GM23338 (cell line): ENCODE measurements around the gene MKLN1. TPM values are rescaled to one million over a fixed set of nuclear protein-coding genes. Genes with fewer than 3 reads are reported as not detected.

Experiments used
- ATAC-seq: fragments of 200-7000 bp; cut with Tn5 transposase; 3 replicates; pipeline ENCODE4 v1.9.1; 2020
- DNase-seq: peaks from one replicate; pipeline ENCODE4 v3.0.0-alpha.2; 2015; ENCODE audit warnings: low spot score
- H2AFZ ChIP-seq: fragments of 200-600 bp; sonication (generic); 2 replicates; pipeline ENCODE4 v1.8.0; 2016; ENCODE audit warnings: antibody characterized with exemption, mild to moderate bottlenecking, moderate library complexity
- H3F3A ChIP-seq: fragments of 200-600 bp; sonication (generic); replicated peaks from 2 replicates; pipeline ENCODE4 v1.8.0; 2017; ENCODE audit warnings: antibody characterized with exemption, mixed run types, low read depth
- H3K27ac ChIP-seq: fragments of 200-600 bp; sonication (generic); 2 replicates; pipeline ENCODE4 v1.6.1; 2016; ENCODE audit warnings: low read depth
- H3K27me3 ChIP-seq: fragments of 200-600 bp; sonication (generic); 2 replicates; pipeline ENCODE4 v1.8.0; 2016; ENCODE audit warnings: mild to moderate bottlenecking, mixed run types, moderate library complexity; ENCODE audit not compliant: insufficient read depth
- H3K36me3 ChIP-seq: fragments of 200-600 bp; sonication (generic); 2 replicates; pipeline ENCODE4 v1.8.0; 2016; ENCODE audit warnings: mild to moderate bottlenecking; ENCODE audit not compliant: insufficient read depth
- H3K4me1 ChIP-seq: fragments of 200-600 bp; sonication (generic); 2 replicates; pipeline ENCODE4 v1.8.0; 2016; ENCODE audit warnings: mild to moderate bottlenecking, moderate library complexity; ENCODE audit not compliant: insufficient read depth
- H3K4me2 ChIP-seq: fragments of 200-600 bp; sonication (generic); 2 replicates; pipeline ENCODE4 v1.7.1; 2017; ENCODE audit warnings: mixed run types
- H3K4me3 ChIP-seq: fragments of 200-600 bp; sonication (generic); 2 replicates; pipeline ENCODE4 v1.6.1; 2016; ENCODE audit warnings: mixed run types
- H3K79me2 ChIP-seq: fragments of 200-600 bp; sonication (generic); replicated peaks from 2 replicates; pipeline ENCODE4 v1.8.0; 2017; ENCODE audit warnings: mild to moderate bottlenecking; ENCODE audit not compliant: insufficient read depth
- H3K9me2 ChIP-seq: fragments of 200-600 bp; sonication (generic); 2 replicates; pipeline ENCODE4 v1.8.0; 2017; ENCODE audit not compliant: insufficient read depth
- H4K20me1 ChIP-seq: fragments of 200-600 bp; sonication (generic); replicated peaks from 2 replicates; pipeline ENCODE4 v1.8.0; 2017; ENCODE audit warnings: mild to moderate bottlenecking; ENCODE audit not compliant: insufficient read depth
- H3K27ac Mint-ChIP-seq: 2 replicates; pipeline ENCODE4 v1.8.0; 2020; ENCODE audit warnings: inconsistent platforms, mild to moderate bottlenecking, moderate library complexity, mixed read lengths
- H3K27me3 Mint-ChIP-seq: 3 replicates; pipeline ENCODE4 v1.8.0; 2022; ENCODE audit warnings: low read depth, mild to moderate bottlenecking, moderate library complexity, mixed read lengths, inconsistent platforms; ENCODE audit not compliant: insufficient read depth, poor library complexity
- H3K36me3 Mint-ChIP-seq: 3 replicates; pipeline ENCODE4 v1.8.0; 2021; ENCODE audit warnings: low read depth, mild to moderate bottlenecking, inconsistent platforms, moderate library complexity, mixed read lengths
- H3K4me1 Mint-ChIP-seq: 3 replicates; pipeline ENCODE4 v1.8.0; 2020; ENCODE audit warnings: mild to moderate bottlenecking, inconsistent platforms, mixed read lengths
- H3K4me3 Mint-ChIP-seq: 3 replicates; pipeline ENCODE4 v1.8.0; 2021; ENCODE audit warnings: moderate library complexity, mild to moderate bottlenecking, inconsistent platforms, mixed read lengths
- H3K9me3 Mint-ChIP-seq: 3 replicates; pipeline ENCODE4 v1.8.0; 2020; ENCODE audit warnings: moderate library complexity, mild to moderate bottlenecking, inconsistent platforms, mixed read lengths
- CREB1 ChIP-seq: fragments of 250-450 bp; sonication (Bioruptor Pico); IDR thresholded peaks from 2 replicates; pipeline ENCODE4 v1.5.0; 2020; ENCODE audit warnings: low read depth, mild to moderate bottlenecking, moderate library complexity
- ETS1 ChIP-seq: IDR thresholded peaks from 2 replicates; pipeline ENCODE4 v1.6.1; 2016; ENCODE audit warnings: antibody characterized with exemption
- EZH2 ChIP-seq: fragments of 200-600 bp; sonication (generic); IDR thresholded peaks from one replicate; pipeline ENCODE4 v1.8.0; 2017; ENCODE audit warnings: antibody characterized with exemption, mild to moderate bottlenecking, low read depth; ENCODE audit not compliant: unreplicated experiment
- EZH2phosphoT487 ChIP-seq: fragments of 200-600 bp; sonication (generic); IDR thresholded peaks from one replicate; pipeline ENCODE4 v1.8.1; 2018; ENCODE audit warnings: antibody characterized with exemption; ENCODE audit not compliant: unreplicated experiment
- JUNB ChIP-seq: IDR thresholded peaks from one replicate; pipeline ENCODE4 v1.6.1; 2016; ENCODE audit warnings: antibody characterized with exemption; ENCODE audit not compliant: unreplicated experiment
- NANOG ChIP-seq: IDR thresholded peaks from 2 replicates; pipeline ENCODE4 v1.6.1; 2016; ENCODE audit warnings: antibody characterized with exemption, borderline replicate concordance
- POLR2AphosphoS5 ChIP-seq: IDR thresholded peaks from 2 replicates; pipeline ENCODE4 v1.6.1; 2016; ENCODE audit warnings: antibody characterized with exemption, low read depth
- REST ChIP-seq: IDR thresholded peaks from one replicate; pipeline ENCODE4 v1.6.1; 2018; ENCODE audit warnings: antibody characterized with exemption; ENCODE audit not compliant: unreplicated experiment
- STAT1 ChIP-seq: IDR thresholded peaks from one replicate; pipeline ENCODE4 v1.6.1; 2016; ENCODE audit warnings: antibody characterized with exemption; ENCODE audit not compliant: unreplicated experiment
- ZNF114 ChIP-seq: fragments of 250-450 bp; sonication (Bioruptor Pico); IDR thresholded peaks from 2 replicates; pipeline ENCODE4 v1.5.0; 2020; ENCODE audit warnings: mild to moderate bottlenecking, moderate library complexity
- ZNF331 ChIP-seq: fragments of 250-450 bp; sonication (Bioruptor Pico); IDR thresholded peaks from 2 replicates; pipeline ENCODE4 v1.5.0; 2020; ENCODE audit warnings: low read depth, mild to moderate bottlenecking, moderate library complexity
- polyA plus RNA-seq: library from polyadenylated mRNA; unstranded; fragments of >200 nt; fragmentation: Nextera tagmentation; extraction: Ambion mirVana; gene quantifications from 2 replicates; pipeline ENCODE4 v1.2.1, GENCODE V29; 2016
- total RNA-seq: library from RNA; depleted of rRNA; stranded (reverse); fragments of >200 nt; shearing (Covaris generic); gene quantifications from 2 replicates; pipeline ENCODE4 v1.2.3, GENCODE V29; 2014
- TF ChIP-seq, protein P1 (sequence below): fragments of 250-450 bp; sonication (Bioruptor Pico); IDR thresholded peaks from 2 replicates; pipeline ENCODE4 v1.5.0; 2020; ENCODE audit warnings: mild to moderate bottlenecking, moderate library complexity
- TF ChIP-seq, protein P2 (sequence below), 2 experiments: fragments of 200-600 bp in 1 of 2; sonication (generic) in 1 of 2; conservative IDR thresholded peaks; 2 replicates each; pipeline versions ENCODE4 v1.5.1 to v1.6.1; 2016 to 2017; ENCODE audit warnings: antibody characterized with exemption in 2 of 2, low read depth in 2 of 2, mild to moderate bottlenecking in 2 of 2, moderate library complexity in 1 of 2

The MKLN1 gene
- total and polyA plus RNA-seq, 2 experiments from 2014 or later = 25.3 to 46.5 TPM

GRCh38 chr7:131299074-131299473, 28.6 kb upstream of the MKLN1 start:
- Histone ChIP-seq H4K20me1 (no peaks in the 10 kb centered on the region), H3F3A (no peaks in the 10 kb centered on the region), H3K27me3 (no peaks in the 10 kb centered on the region), H2AFZ (no peak overlapping the region), H3K79me2 (no peaks in the 10 kb centered on the region), H3K4me3 (no peak overlapping the region), H3K36me3 (no peaks in the 10 kb centered on the region), H3K27ac (no peak overlapping the region), H3K9me2 (no peaks in the 10 kb centered on the region), H3K4me2 (no peak overlapping the region), H3K4me1 (peaks cover 30% of the 10 kb centered on the region)
- H3K4me1 Mint-ChIP-seq = peaks cover 40% of the 10 kb centered on the region
- DNase-seq = no peak
- H3K36me3 Mint-ChIP-seq = no peaks in the 10 kb centered on the region
- no peaks in the 10 kb centered on the region; the same call in 2 of the 3 replicates for H3K9me3 Mint-ChIP-seq
- no peak overlapping the region for H3K27ac Mint-ChIP-seq
- H3K27me3 Mint-ChIP-seq = peaks cover 6% of the 10 kb centered on the region
- no peak for ATAC-seq
- TF ChIP-seq ZNF114 = no peak
- TF ChIP-seq ETS1 = no peak
- no peak for TF ChIP-seq REST
- no peak for TF ChIP-seq EZH2
- TF ChIP-seq, protein P1, sequence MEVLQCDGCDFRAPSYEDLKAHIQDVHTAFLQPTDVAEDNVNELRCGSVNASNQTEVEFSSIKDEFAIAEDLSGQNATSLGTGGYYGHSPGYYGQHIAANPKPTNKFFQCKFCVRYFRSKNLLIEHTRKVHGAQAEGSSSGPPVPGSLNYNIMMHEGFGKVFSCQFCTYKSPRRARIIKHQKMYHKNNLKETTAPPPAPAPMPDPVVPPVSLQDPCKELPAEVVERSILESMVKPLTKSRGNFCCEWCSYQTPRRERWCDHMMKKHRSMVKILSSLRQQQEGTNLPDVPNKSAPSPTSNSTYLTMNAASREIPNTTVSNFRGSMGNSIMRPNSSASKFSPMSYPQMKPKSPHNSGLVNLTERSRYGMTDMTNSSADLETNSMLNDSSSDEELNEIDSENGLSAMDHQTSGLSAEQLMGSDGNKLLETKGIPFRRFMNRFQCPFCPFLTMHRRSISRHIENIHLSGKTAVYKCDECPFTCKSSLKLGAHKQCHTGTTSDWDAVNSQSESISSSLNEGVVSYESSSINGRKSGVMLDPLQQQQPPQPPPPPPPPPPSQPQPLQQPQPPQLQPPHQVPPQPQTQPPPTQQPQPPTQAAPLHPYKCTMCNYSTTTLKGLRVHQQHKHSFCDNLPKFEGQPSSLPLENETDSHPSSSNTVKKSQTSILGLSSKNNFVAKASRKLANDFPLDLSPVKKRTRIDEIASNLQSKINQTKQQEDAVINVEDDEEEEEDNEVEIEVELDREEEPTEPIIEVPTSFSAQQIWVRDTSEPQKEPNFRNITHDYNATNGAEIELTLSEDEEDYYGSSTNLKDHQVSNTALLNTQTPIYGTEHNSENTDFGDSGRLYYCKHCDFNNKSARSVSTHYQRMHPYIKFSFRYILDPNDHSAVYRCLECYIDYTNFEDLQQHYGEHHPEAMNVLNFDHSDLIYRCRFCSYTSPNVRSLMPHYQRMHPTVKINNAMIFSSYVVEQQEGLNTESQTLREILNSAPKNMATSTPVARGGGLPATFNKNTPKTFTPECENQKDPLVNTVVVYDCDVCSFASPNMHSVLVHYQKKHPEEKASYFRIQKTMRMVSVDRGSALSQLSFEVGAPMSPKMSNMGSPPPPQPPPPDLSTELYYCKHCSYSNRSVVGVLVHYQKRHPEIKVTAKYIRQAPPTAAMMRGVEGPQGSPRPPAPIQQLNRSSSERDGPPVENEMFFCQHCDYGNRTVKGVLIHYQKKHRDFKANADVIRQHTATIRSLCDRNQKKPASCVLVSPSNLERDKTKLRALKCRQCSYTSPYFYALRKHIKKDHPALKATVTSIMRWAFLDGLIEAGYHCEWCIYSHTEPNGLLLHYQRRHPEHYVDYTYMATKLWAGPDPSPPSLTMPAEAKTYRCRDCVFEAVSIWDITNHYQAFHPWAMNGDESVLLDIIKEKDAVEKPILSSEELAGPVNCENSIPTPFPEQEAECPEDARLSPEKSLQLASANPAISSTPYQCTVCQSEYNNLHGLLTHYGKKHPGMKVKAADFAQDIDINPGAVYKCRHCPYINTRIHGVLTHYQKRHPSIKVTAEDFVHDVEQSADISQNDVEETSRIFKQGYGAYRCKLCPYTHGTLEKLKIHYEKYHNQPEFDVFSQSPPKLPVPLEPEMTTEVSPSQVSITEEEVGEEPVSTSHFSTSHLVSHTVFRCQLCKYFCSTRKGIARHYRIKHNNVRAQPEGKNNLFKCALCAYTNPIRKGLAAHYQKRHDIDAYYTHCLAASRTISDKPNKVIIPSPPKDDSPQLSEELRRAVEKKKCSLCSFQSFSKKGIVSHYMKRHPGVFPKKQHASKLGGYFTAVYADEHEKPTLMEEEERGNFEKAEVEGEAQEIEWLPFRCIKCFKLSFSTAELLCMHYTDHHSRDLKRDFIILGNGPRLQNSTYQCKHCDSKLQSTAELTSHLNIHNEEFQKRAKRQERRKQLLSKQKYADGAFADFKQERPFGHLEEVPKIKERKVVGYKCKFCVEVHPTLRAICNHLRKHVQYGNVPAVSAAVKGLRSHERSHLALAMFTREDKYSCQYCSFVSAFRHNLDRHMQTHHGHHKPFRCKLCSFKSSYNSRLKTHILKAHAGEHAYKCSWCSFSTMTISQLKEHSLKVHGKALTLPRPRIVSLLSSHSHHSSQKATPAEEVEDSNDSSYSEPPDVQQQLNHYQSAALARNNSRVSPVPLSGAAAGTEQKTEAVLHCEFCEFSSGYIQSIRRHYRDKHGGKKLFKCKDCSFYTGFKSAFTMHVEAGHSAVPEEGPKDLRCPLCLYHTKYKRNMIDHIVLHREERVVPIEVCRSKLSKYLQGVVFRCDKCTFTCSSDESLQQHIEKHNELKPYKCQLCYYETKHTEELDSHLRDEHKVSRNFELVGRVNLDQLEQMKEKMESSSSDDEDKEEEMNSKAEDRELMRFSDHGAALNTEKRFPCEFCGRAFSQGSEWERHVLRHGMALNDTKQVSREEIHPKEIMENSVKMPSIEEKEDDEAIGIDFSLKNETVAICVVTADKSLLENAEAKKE = no peak
- TF ChIP-seq JUNB = no peak
- no peak for TF ChIP-seq CREB1
- no peak for TF ChIP-seq EZH2phosphoT487
- TF ChIP-seq ZNF331 (CRISPR knock-in tag) = no peak
- TF ChIP-seq POLR2AphosphoS5 = no peak
- TF ChIP-seq, protein P2, sequence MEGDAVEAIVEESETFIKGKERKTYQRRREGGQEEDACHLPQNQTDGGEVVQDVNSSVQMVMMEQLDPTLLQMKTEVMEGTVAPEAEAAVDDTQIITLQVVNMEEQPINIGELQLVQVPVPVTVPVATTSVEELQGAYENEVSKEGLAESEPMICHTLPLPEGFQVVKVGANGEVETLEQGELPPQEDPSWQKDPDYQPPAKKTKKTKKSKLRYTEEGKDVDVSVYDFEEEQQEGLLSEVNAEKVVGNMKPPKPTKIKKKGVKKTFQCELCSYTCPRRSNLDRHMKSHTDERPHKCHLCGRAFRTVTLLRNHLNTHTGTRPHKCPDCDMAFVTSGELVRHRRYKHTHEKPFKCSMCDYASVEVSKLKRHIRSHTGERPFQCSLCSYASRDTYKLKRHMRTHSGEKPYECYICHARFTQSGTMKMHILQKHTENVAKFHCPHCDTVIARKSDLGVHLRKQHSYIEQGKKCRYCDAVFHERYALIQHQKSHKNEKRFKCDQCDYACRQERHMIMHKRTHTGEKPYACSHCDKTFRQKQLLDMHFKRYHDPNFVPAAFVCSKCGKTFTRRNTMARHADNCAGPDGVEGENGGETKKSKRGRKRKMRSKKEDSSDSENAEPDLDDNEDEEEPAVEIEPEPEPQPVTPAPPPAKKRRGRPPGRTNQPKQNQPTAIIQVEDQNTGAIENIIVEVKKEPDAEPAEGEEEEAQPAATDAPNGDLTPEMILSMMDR (conservative IDR thresholded peaks at IDR 0.05; ENCODE audit: low read depth in 2 of 2) = no peak
- no peak for TF ChIP-seq NANOG
- TF ChIP-seq STAT1 = no peak
- no peak overlapping the region for H3K4me3 Mint-ChIP-seq
